Ovary (tissue), 9 donors: ENCODE data around the gene DIP2C. TPM values are rescaled to one million over a fixed set of nuclear protein-coding genes. Genes with fewer than 3 reads are reported as not detected.

Experiments
- DNase-seq, 5 donors: peaks; one replicate each; pipeline ENCODE4 v3.0.0-alpha.2; 2019 to 2020
- H3K27ac ChIP-seq, 2 donors: fragments of 200-600 bp; one replicate each; pipeline versions ENCODE4 v1.5.1 to v1.8.0; 2019 to 2022
- H3K27me3 ChIP-seq: fragments of 200-600 bp; one replicate; pipeline ENCODE4 v1.8.0; 2022
- H3K36me3 ChIP-seq: fragments of 200-600 bp; sonication (generic); one replicate; pipeline ENCODE4 v1.5.1; 2019
- H3K4me1 ChIP-seq: one replicate; pipeline ENCODE4 v1.8.1; 2013; ENCODE audit warnings: mild to moderate bottlenecking, moderate library complexity; ENCODE audit not compliant: insufficient read depth
- H3K4me3 ChIP-seq: fragments of 200-600 bp; sonication (generic); one replicate; pipeline ENCODE4 v1.5.1; 2017
- H3K9me3 ChIP-seq, 2 donors: fragments of 200-600 bp in 1 of 2; sonication (generic) in 1 of 2; one replicate each; pipeline versions ENCODE4 v1.5.1 to v1.8.1; 2013 to 2019; ENCODE audit warnings: mild to moderate bottlenecking in 1 of 2, moderate library complexity in 1 of 2
- EP300 ChIP-seq: sonication (generic); formaldehyde crosslinking; IDR thresholded peaks from one replicate; pipeline ENCODE4 v1.6.1; 2017; ENCODE audit warnings: antibody characterized with exemption
- POLR2A ChIP-seq: fragments of 450-650 bp; IDR thresholded peaks from one replicate; pipeline ENCODE4 v1.6.1; 2017; ENCODE audit warnings: antibody characterized with exemption, mild to moderate bottlenecking, moderate library complexity
- WGBS, 3 donors: extraction: QIAGEN DNeasy Blood & Tissue Kit in 1 of 3; methylation state at CpG; one replicate each; pipeline versions ENCODE4 v1.1.5 to v1.1.7; 2013 to 2017; 5-methylcytosine and 5-hydroxymethylcytosine counted together
- intact Hi-C, 4 donors: fragments of 100-400 bp; cut with DNase I; formaldehyde crosslinking; loops; one replicate each; pipeline versions ENCODE4 v1.11.0 to v1.15.1; 2022 to 2023
- polyA plus RNA-seq, 2 donors: library from polyadenylated mRNA; stranded (reverse); fragments of 200-250 nt in 1 of 2; fragments of 350-450 nt in 1 of 2; fragmentation: Illumina TruSeq in 1 of 2; extraction: RNeasy Lipid Tissue Mini Kit (QIAGEN cat#74804) in 1 of 2; gene quantifications; one replicate each; pipeline ENCODE4 v1.2.3, GENCODE V29; 2013 to 2014
- total RNA-seq, 7 donors: library from RNA; depleted of rRNA in 2 of 7; stranded (reverse); fragments of >200 nt in 2 of 7; fragmentation: NEBNext Ultra II Directional in 3 of 7; extraction: Animal tissue kit (Norgen Biotek cat#: 25700) in 3 of 7; gene quantifications; one replicate each; pipeline versions ENCODE4 v1.1.0 to v1.2.4, GENCODE V29; 2016 to 2023
- TF ChIP-seq, protein P1 (sequence below), 3 donors: fragments of 450-650 bp in 2 of 3; fragments of 200-600 bp in 1 of 3; IDR thresholded peaks; one replicate each; pipeline versions ENCODE4 v1.5.1 to v1.8.0; 2016 to 2022; ENCODE audit warnings: antibody characterized with exemption in 3 of 3, mild to moderate bottlenecking in 1 of 3
- donor health status: DM: no; HTN: no; CAD: no; lungs with moderate emphysema.
- donor health status: DM: no; HTN: no; CAD: no.
- donor health status: Bipolar disorder and iron deficiency.
- donor health status: DM: yes; HTN: yes; CAD: no.
- donor health status: DM: no; HTN: no; CAD: no.
- donor health status: DM: yes; HTN: yes; CAD: no.

Gene DIP2C
- total and polyA plus RNA-seq, 9 donors: 10.1 to 29.4 (median 22.2) TPM

DNA sequence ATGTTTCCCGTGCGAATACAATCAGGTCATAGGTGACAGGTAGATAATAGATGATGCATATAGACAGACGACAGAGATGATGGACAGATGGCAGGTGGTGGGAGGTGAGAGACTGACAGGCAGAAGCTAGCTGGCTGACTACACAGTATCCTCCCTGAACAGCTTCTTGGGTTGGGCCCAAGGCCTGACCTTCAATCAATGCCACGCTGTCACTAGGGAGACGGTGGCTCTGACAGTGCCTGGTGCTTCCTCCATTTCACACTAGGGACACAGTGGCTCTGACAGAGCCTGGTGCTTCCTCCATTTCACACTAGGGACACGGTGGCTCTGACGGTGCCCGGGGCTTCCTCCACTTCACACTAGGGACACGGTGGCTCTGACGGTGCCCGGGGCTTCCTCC, 200.1 kb downstream of the DIP2C start:
- Histone ChIP-seq H3K9me3 (no peaks in the 10 kb centered on the region), H3K4me3 (no peak overlapping the region), H3K27ac (no peak overlapping the region), H3K27me3 (no peaks in the 10 kb centered on the region), H3K4me1 (peaks cover 19% of the 10 kb centered on the region), H3K36me3 (no peaks in the 10 kb centered on the region)
- no peak for DNase-seq
- TF ChIP-seq, protein P1, sequence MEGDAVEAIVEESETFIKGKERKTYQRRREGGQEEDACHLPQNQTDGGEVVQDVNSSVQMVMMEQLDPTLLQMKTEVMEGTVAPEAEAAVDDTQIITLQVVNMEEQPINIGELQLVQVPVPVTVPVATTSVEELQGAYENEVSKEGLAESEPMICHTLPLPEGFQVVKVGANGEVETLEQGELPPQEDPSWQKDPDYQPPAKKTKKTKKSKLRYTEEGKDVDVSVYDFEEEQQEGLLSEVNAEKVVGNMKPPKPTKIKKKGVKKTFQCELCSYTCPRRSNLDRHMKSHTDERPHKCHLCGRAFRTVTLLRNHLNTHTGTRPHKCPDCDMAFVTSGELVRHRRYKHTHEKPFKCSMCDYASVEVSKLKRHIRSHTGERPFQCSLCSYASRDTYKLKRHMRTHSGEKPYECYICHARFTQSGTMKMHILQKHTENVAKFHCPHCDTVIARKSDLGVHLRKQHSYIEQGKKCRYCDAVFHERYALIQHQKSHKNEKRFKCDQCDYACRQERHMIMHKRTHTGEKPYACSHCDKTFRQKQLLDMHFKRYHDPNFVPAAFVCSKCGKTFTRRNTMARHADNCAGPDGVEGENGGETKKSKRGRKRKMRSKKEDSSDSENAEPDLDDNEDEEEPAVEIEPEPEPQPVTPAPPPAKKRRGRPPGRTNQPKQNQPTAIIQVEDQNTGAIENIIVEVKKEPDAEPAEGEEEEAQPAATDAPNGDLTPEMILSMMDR (IDR thresholded peaks at IDR 0.05): no peak
- TF ChIP-seq EP300: no peak
- no peak for TF ChIP-seq POLR2A
- intact Hi-C loops: no loop called here
- WGBS, 3 donors: 87 to 92% (median 92%) methylated on average over 9 to 11 of the region's 11 CpGs

DNA sequence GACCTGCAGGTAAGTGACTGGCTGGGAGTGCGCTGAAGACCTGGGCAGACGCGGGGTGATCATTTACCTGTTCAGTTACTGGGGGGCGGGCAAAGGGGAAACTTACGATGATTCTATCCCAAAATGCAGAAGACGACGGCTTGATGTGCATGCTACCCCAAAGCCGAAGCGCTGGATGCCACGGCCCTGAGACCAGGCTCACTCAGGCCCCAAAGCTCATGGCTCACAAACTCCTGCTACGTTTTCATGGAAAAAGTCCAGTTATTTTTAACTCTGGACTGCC, 200.6 kb downstream of the DIP2C start:
- no peak overlapping the region for H3K4me3 ChIP-seq
- TF ChIP-seq EP300: no peak
- TF ChIP-seq, protein P1 (IDR thresholded peaks at IDR 0.05): no peak
- TF ChIP-seq POLR2A: no peak
- H3K4me1 ChIP-seq: peaks cover 19% of the 10 kb centered on the region
- 91 to 92% (median 92%) methylated on average over 11 of the region's 11 CpGs for WGBS, 3 donors
- no peaks in the 10 kb centered on the region for H3K27me3 ChIP-seq
- H3K36me3 ChIP-seq: no peaks in the 10 kb centered on the region
- intact Hi-C loops: no loop called here
- H3K27ac ChIP-seq: no peak overlapping the region
- no peaks in the 10 kb centered on the region for H3K9me3 ChIP-seq
- DNase-seq: no peak

DNA sequence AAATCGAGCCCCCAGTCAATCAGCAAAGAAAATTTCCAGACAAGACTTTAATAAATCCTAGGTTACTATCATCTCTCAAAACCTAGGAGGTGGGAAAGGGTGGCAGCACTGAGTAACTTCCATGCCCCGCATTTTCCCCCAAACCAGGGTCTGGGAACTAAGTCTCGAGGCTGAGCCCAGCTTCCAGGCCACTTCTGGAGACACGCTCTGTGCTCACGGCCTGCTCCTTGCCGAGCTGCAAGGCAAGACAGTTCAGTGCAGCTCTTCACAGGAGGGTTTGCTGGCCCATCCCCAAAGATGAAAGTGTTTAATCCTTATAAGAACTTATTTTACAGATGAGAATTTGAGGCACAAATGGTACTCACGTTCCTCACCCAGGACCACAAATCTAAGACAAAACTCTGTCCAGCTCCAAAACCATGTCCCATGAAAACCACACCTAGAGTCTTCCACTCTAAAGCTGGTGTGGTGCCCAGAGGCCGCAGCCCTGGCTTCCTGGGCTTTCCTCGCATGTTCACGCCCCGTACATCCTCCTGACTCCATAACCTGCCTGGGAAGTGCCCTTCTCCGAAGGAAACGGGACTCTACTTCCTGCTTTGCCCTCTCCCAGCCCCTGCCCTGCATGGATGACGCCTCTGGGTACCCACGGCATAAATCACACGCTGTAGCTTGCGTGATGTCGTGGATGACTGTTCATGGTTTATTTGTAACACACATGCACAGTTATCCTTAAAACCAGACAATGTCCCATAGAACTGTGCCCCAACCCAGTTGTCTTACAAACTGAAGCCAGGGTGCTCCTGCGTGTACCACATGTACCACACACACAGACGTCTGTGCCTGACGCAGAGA, 201.2 kb downstream of the DIP2C start:
- H3K27me3 ChIP-seq: no peaks in the 10 kb centered on the region
- H3K9me3 ChIP-seq: no peaks in the 10 kb centered on the region
- H3K4me1 ChIP-seq: peaks cover 19% of the 10 kb centered on the region
- H3K27ac ChIP-seq: no peak overlapping the region
- no peaks in the 10 kb centered on the region for H3K36me3 ChIP-seq
- intact Hi-C loops: no loop called here
- H3K4me3 ChIP-seq: no peak overlapping the region
- DNase-seq: no peak
- TF ChIP-seq, protein P1 (IDR thresholded peaks at IDR 0.05): no peak
- no peak for TF ChIP-seq EP300
- no peak for TF ChIP-seq POLR2A
- WGBS, 3 donors: 94 to 96% (median 94%) methylated on average over 21 of the region's 21 CpGs

DNA sequence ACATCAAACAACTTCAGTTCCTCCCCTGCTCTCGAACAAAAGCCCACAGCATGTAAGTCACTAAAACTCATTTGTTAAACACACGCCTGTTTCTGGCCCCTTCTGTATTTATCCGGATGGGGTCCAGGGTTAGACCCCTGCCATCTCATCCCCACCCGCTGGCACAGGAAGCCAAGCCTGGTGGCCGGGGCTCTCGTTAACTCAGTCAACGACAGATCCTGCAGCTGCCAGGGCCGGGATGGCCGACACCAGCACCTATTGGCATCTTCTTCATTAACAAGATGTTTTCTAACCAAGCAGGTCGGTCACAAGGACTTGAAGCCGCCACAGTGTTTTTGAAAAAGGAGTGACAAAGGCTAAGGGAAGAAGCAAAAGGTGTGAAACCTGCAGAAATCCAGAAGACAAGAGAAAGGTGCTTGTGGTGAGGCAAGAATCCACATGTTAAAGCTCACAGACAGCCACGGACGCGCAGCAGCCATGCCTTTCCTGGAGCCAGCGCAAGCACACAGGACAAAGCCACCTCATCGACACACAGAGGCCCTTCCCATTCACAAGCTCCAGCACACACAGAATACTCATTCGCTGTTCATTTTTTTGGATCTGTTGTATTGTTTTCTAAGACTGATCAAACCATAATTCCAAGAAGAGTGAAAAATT, 202.7 kb downstream of the DIP2C start:
- whole genome bisulfite sequencing, 3 donors: 79 to 84% (median 83%) methylated on average over 17 of the region's 17 CpGs
- no peak overlapping the region for H3K4me3 ChIP-seq
- H3K4me1 ChIP-seq: peaks cover 15% of the 10 kb centered on the region
- H3K27me3 ChIP-seq: no peaks in the 10 kb centered on the region
- no peaks in the 10 kb centered on the region for H3K36me3 ChIP-seq
- no peak for TF ChIP-seq POLR2A
- no peaks in the 10 kb centered on the region for H3K9me3 ChIP-seq
- peak overlapping the region in 1 of 2 donors; percentile 51 for H3K27ac ChIP-seq
- intact Hi-C loops: no loop called here
- DNase-seq: peak in 1 of 5 donors; percentile 10

DNA sequence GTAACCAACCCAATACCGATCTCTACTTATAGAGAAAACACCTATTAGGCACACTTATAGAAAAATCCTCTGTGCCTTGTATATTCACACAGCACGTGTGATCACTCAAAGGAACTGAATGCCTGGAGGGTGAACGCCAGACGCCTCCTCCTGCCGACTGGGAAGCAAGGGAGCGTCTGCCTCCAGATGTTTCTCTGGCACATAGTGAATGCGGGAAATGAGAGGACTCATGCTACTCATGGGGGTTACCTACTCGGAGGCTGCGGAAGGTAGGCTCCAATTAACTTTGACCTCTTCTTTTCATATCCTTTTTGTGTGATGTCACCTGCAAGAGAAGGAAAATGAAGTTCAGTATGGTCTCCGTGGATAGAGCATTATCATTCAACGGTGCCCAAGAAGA, 203.3 kb downstream of the DIP2C start:
- Histone ChIP-seq H3K9me3 (no peaks in the 10 kb centered on the region), H3K27ac (peak overlapping the region in 1 of 2 donors; percentile 51), H3K36me3 (no peaks in the 10 kb centered on the region), H3K27me3 (no peaks in the 10 kb centered on the region), H3K4me3 (no peak overlapping the region), H3K4me1 (peaks cover 13% of the 10 kb centered on the region)
- intact Hi-C loops: no loop called here
- 16 to 21% (median 16%) methylated on average over 11 of the region's 11 CpGs for WGBS, 3 donors
- DNase-seq: peak in 3 of 5 donors; percentile 39 to 57 (median 56)
- no peak for TF ChIP-seq POLR2A
- no peak for TF ChIP-seq EP300
- TF ChIP-seq, protein P1 (IDR thresholded peaks at IDR 0.05): no peak
